Glomerular endothelial cell (primary cell): ENCODE results near the gene ZNF524. TPM values are rescaled to one million over a fixed set of nuclear protein-coding genes. Genes with fewer than 3 reads are reported as not detected.

ENCODE experiments used
- DNase-seq: peaks from one replicate; pipeline ENCODE4 v3.0.0-alpha.2; 2011; ENCODE audit warnings: low read depth, low spot score; ENCODE audit errors: extremely low read depth
- total RNA-seq: library from RNA; depleted of rRNA; stranded (reverse); fragments of >200 nt; gene quantifications from 2 replicates; pipeline ENCODE4 v1.2.3, GENCODE V29; 2015

ZNF524 gene
- total RNA-seq, 1 donor from 2014 or later: 24.6 TPM

DNA sequence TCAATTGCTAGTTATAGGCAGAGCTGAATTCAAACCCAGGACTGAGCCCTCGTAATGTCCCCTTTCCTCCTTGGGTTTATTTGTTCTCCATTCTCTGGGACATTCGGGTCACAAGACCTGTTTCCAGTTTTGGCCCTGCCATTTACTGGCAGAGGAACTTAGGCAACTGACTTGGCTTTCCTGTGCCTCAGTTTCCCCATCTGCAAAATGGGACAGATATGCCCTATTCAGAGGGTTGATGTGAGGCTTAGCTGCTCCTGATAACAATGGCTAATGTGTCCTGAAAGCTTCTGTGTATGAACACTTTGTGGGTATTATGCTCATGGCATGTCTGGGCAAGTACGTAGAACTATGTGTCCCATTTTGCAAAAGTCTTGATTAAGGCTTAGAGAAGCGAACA lies 996 bp downstream of the ZNF524 start:
- DNase-seq: no peak

- DNase-seq: no peak
Observed at GRCh38 chr19:55602104-55603001, 2.3 kb downstream of the ZNF524 start.

- DNase-seq: no peak
Observed at GRCh38 chr19:55603115-55603514, 3.0 kb downstream of the ZNF524 start.

GRCh38 chr19:55603581-55604292 lies 3.6 kb downstream of the ZNF524 start:
- no peak for DNase-seq

DNA sequence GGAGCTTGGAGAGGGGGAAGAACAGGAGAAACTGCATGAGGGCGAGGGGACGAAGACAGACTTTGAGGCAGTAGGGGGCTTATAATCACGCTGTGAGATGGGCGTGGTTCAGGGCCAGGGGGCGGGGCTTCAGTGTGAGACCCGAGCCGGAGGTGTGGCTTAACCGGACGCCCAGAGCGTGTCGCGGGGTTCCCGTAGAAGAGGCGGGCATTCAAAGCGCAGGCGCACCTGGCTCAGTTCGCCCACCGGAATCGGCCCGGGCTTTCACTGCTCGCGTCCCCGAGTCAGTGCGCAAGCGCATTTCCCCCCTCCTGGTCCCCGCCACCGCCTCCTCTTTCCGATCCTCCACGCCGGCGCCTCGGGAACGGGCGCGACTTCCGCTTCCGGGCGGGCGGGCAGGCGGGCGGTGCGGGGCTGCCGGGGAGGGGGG lies 5.1 kb downstream of the ZNF524 start:
- no peak for DNase-seq

GRCh38 chr19:55605637-55606470 lies 5.8 kb downstream of the ZNF524 start, which contains the start of gene ZNF865:
TSS of gene ZNF865 (plus strand) at chr19:55605647. CDS start at chr19:55613619, 7,972 bp downstream.
- no peak for DNase-seq

DNA sequence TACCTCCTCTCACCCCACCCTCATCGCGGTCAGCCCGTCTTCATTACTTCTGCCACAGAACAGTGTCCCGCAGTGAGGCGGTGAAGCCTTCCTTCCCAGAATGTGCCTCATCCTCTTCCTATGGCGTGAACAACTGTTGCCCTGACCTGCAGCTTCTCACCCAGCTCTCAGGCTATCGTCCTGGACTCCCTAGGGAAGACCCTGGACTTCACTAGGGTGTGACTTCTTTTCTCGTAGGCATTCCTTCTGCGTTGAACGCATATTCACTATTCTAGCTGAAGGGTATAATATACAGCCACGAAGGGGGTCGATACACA lies 6.3 kb downstream of the ZNF524 start:
- no peak for DNase-seq

- no peak for DNase-seq
Observed at GRCh38 chr19:55606817-55607216, 6.7 kb downstream of the ZNF524 start.

DNA sequence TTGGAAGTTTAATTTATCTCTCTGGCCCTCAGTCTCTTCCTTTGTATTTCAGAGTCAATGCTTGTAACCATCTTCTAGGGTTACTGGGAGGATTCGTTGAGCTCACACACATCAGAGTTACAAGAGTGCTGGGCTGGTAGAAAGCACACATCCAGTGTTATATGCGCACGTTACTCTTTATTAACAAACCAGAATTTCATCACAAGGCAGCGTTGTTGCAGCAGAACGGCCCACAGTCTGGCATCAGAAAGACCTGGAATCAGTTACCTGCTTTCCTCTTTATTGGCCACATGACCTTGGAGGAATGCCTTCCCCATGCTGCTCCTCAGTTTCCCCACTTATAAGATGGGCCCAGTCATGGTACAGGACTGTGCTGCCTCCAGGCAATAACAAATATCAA lies 9.2 kb downstream of the ZNF524 start:
- DNase-seq: no peak

DNA sequence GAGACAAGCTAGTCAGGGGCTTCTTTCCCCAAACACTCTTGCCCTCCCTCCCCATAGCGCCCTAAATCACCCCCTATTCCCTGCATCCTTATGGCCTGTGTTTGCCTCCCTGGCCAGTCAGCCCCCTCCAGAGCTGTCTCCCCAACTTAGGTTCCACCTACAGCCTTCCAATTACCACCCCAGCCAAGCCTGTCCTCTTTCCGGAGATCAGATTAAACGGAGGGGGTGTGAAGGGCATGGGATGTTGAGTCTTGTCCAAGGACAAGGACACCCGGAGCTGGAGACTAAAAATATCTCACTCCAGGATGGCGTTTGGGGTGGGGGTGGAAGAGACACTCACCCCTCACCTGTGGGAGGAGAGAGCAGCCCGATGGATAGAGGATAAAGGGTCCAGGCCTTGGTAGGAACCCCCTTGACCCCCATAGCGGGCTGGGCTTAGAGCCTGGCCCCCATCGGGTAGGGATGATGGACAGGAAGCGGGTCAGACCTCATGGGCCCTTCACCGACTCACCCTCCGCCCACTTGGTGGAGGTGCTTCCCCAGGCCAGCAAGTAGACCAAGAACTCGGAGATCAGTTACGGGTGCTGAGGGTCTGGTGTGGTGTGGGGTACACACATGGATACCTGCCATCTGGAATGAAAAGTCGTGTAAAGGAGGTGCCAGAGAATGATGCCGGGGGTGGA lies 11.4 kb downstream of the ZNF524 start:
- no peak for DNase-seq

- no peak for DNase-seq
Observed at GRCh38 chr19:55611983-55612645, 12.0 kb downstream of the ZNF524 start.

DNA sequence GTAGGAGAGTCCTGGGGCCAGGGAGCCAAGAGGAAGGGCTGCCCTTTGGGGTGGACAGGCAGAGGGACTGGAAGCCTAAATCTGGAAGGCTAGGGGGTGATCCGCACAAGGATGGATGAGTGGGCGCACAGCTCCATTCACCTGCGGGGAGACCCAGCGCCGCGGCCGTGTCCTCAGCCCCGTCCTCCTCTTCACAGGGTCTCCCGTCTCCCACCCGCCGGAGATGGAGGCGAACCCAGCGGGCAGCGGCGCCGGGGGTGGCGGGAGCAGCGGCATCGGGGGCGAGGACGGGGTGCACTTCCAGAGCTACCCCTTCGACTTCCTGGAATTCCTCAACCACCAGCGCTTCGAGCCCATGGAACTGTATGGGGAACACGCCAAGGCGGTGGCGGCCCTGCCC lies 13.3 kb downstream of the ZNF524 start:
- no peak for DNase-seq

DNA sequence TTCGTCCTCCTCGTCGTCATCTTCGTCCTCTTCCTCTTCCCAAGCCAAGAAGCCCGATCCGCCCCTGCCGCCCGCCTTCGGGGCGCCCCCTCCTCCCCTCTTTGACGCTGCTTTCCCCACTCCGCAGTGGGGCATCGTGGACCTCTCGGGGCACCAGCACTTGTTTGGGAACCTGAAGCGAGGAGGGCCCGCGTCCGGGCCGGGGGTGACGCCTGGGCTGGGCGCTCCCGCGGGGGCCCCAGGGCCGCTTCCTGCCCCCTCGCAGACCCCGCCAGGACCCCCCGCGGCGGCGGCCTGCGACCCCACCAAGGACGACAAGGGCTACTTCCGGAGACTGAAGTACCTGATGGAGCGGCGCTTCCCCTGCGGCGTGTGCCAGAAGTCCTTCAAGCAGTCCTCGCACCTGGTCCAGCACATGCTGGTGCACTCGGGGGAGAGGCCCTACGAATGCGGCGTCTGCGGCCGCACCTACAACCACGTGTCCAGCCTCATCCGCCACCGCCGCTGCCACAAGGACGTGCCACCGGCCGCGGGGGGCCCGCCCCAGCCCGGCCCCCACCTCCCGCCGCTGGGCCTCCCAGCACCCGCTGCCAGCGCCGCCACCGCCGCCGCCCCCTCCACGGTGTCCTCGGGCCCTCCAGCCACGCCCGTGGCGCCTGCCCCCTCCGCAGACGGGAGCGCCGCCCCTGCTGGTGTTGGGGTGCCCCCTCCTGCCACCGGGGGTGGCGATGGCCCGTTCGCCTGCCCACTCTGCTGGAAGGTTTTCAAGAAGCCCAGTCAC lies 14.0 kb downstream of the ZNF524 start:
- no peak for DNase-seq

GRCh38 chr19:55614711-55615542 lies 14.8 kb downstream of the ZNF524 start:
- DNase-seq: no peak

- DNase-seq: no peak
Observed at GRCh38 chr19:55615543-55616394, 15.7 kb downstream of the ZNF524 start.

DNA sequence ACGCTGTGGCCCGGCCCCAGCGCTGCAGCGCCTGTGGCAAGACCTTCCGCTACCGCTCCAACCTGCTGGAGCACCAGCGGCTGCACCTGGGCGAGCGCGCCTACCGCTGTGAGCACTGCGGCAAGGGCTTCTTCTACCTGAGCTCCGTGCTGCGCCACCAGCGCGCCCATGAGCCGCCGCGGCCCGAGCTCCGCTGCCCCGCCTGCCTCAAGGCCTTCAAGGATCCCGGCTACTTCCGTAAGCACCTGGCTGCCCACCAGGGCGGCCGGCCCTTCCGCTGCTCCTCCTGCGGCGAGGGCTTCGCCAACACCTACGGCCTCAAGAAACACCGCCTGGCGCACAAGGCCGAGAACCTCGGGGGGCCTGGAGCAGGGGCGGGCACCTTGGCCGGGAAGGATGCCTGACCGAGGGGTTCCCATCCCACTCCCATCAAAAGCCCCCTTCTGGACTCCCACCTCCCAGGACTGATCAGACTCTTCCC lies 16.3 kb downstream of the ZNF524 start:
- DNase-seq: no peak

GRCh38 chr19:55617426-55617825 lies 17.3 kb downstream of the ZNF524 start:
- no peak for DNase-seq
